Activated CD4-positive, CD25-positive, alpha-beta regulatory T cell treated with anti-CD3 and anti-CD28 coated beads, Interleukin-2, amount 50 U/mL, for 24 hours (primary cell): ENCODE measurements around the gene PDZD2.
"Not testable (repeated sequence)": the region's sequence is repeated elsewhere in the genome, so short reads cannot be mapped to it uniquely, and the experiment has no call there.

Source experiments
- ATAC-seq, 2 donors: fragments of 150-1000 bp; cut with Tn5 transposase; one replicate each; pipeline ENCODE4 v1.10.0; 2021; ENCODE audit warnings: mild to moderate bottlenecking in 1 of 2, moderate library complexity in 1 of 2

Gene PDZD2

DNA sequence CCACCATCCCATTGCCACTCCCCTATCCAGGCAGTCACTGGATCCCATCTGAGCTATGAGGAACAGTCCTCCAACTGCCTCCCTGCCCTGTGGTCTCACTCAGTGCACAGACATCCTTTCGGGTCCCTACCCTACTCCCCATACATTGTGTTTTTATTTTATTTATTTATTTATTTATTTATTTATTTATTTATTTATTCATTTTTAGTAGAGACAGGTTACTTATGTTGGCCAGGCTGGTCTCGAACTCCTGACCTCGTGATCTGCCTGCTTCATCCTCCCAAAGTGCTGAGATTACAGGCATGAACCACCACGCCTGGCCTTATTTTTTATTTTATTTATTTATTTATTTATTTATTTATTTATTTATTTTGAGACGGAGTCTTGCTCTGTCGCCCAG is 137.4 kb downstream of the PDZD2 start:
- not testable (repeated sequence) for ATAC-seq

DNA sequence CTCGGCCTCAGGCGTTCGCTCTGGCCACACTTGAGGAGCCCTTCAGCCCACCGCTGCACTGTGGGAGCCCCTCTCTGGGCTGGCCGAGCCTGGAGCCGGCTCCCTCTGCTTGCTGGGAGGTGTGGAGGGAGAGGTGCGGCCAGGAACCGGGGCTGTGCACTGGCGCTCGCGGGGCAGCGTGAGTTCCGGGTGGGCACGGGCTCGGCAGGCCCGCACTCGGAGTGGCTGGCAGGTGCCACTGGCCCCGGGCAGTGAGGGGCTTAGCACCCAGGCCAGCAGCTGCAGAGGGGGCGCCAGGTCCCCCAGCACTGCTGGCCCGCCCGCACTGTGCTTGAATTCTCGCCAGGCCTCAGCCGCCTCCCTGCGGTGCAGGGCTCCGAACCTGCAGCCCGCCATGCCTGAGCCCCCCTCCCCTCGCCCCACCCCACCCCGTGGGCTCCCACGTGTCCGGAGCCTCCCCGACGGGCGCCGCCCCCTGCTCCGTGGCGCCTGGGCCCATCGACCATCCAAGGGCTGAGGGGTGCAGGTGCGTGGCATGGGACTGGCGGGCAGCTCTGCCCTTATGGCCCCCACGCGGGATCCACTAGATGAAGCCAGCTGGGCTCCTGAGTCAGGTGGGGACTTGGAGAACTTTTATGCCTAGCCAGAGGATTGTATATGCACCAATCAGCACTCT is 138.2 kb downstream of the PDZD2 start:
- no peak for ATAC-seq

DNA sequence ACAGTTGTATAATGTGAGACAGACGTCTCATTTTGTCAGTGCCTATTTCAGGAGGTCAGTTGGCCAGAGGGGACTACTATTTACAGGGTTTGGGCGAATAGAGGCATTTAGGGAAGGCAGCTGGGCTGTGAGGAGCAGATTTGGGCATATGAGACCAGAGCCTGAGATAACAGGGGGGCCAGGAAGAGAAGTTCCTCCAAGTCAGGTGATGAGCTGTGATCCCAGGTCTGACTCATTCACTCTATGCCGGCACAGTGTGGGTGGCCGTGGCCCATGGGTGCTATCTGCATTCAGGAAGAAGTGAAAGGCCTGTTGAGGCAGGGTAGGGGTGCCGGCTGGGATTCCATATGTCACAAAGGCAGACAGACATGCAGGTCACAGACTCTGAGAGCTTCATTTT is 142.8 kb downstream of the PDZD2 start:
- no peak for ATAC-seq

DNA sequence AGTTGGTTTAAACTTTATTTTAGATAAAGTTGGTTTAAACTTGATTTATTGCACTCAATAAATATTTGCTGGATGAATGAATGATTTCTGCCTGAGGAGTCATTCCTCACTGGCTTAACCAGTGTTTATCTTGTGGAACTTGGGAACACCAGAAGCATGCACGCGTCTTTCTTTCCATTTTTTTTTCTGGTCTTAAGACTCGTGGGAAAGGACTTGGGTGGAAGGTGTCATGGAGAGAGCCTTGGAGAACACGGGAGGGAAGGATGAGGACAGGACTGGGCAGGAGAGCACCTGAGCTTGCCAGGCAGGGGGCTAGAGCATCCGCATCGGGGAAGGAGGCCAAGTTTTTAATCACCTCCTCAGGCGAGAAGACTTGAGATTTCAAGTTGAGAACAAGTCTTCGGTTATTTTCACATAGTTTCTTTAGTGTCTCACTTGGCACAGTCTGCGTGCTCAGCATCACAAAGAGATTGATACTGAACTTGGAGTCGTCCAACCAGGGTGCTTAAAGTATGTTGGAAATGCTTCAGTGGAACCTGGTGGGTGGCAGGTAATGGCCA is 144.2 kb downstream of the PDZD2 start:
- no peak for ATAC-seq

DNA sequence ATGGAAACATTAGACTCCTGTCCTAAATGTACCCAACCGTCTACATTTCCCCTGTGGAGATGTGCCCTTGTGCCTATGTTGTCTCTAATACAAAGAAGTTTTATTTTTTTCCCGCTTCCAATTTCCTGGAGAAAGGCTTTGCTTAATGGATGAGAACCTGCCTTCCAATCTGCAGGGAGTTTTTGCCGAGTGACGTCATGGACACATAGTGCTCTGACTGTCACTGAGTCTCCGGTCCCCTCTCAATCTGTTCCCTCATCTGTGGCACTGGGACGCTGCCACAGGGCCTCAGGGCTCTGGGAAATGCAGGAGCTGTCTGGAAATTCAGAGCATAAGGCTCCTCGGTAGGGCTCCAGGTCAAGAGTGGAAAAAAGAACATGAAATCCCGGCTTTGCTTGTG is 144.8 kb downstream of the PDZD2 start:
- no peak for ATAC-seq

DNA sequence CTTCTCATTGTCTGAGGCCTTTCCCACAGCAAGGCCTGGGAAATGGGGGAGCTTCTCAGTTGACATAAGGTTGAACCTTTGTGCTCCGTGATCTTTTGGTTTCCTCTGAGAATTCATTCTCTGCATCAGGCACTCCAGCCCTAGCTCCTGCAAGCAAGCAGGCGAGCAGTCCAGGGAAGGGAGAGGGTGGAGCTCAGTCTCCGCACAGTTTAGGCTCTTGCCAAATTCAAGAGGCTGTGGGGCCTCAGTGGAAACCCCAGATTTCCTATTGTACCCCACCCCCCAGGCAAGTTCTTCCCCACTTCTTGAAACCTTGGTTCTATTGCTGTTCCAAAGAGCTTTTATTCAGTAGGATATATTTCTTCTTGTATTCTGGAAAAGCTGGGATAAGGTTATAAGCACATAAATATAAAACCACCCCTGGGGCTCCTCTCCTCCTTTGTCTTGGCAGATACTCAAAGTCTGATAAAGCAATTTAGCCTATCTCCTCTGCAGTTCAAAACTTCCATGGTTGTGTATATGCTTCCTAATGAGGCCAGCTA is 147.2 kb downstream of the PDZD2 start:
- no peak for ATAC-seq

DNA sequence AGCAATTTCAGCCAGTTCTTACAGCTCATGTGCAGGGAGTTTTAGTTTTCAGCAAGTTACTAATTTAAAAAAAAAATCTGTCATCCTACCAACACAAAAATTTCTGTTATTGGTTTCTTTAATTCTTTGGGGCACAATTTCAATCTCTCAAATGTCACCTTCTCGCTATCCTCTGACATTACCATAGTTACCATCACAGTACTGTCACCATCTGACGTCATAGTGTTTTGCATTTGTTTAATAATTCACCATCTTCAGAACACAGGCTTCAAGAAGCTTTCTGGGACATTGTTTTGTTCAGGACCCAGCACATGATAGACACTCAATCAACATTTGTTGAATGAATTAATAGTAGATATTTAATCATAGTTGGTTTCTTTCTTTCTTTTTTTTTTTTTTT is 155.1 kb downstream of the PDZD2 start:
- no peak for ATAC-seq

DNA sequence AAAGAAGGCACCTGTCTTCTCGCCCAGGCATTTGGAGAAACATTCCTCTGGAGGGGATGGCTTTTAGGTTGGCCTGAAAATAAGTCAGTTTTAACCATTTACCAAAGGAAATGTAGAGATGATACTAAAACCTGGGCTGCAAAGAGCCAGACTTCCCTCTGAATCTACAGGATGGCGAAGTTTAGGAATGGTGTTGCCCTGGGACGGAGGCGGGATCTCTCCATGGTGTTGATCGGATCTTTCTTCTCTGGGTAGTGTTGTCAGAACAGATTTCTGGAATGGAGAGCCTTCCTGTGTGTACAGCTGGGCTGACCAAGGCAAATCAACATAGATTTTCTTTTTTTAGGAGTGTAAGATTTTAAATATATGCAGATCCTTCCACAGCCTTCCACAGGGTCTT is 159.2 kb downstream of the PDZD2 start:
- ATAC-seq: no peak

DNA sequence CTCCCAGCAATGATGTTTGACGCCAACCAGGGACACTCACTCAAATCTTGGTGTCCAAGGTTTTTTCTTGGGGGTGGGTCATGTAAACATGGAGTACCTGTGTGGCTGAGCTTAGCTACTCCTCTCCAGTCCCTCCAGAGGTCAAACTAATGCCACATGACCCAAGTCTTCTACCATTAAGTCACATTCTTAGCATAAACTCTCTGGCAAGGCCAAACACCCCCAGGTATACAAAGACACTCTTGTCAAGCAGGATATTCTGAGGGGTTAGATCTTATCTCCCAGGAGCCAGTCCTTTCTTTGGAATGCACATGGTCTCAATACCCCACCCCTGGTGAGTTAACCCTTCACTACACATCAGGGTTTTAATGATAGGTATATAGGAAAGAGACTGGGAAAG is 161.4 kb downstream of the PDZD2 start:
- no peak for ATAC-seq

DNA sequence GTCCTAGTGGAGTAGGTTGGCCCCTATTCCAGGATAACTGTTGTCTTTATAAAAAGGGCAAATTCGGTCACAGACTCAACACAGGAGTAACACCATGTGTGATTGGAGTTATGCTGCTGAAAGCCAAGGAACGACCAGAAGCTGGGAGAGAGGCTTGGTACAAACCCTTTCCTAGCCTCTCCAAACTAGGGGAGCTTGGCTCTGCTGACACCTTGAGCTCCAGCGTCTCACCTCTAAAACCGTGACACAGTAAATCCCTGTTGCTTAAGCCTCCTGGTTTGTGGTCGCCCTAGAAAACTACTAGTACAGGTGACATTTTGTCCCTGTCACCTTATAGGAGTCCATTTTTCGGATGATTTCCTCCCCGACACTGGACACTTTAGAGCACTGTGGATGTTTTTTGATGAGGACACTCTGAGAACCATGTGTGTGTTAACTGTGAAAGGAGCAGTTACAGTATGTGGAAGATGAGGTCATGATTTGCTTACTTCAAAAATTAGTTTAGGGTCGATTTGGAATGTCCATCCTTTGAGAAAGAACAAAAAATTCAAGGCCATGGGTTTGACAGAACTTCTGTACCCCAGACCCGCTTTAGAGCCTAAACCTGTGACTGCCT is 167.0 kb downstream of the PDZD2 start:
- no peak for ATAC-seq

DNA sequence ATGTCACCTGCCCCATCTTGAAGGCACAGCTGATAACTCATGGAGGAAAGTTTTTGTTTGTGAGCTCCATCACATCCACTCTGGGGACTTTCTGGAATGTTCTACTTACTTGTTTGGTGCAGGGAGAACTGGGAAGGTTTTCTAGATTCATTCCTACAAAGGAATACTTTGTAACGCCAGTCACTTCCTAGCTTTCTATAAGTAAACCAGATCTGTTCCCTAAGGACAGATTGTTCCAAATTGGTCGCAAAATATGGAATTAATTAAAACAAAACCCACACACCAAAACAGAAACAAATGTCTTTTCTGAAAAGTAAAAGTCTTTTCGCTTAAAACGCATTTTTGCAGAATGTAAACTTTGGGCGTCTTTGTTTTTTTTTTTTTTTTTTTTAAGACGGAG is 167.6 kb downstream of the PDZD2 start:
- ATAC-seq: no peak

DNA sequence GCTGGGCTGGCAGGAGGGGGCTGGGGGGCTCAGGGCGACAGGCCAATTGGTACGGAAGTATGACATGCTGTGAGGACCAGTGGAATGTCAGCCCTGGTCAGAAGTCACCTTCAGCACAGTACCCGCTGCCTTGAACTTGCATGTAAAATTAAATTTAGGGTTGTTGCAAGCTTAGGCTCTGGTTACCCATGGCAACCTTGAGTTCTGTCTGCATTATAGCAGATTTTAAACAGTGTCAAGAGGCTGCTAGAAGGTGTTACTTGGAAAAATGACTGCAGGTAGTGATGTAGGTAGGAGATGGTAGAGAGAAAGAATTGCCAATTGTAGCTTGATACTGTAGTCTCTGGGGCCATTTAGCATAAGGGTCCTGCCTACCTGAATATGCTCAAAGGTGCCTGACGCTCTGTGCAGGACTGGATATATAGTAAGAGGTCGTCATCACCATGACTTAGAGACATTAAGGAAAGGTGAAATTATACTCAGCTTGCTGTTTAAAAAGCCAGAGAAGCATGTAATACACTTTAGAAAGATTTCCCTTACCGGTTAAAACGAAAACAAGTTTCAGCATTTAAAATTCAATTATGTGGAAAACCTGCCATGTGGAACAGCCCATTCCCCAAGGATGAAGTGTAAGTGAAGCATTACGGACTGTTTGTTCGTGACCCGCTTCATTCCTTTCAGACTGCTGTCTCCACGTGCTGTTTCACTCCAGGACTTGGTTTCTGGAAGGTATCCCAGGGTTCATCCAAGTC is 169.0 kb downstream of the PDZD2 start:
- no peak for ATAC-seq

DNA sequence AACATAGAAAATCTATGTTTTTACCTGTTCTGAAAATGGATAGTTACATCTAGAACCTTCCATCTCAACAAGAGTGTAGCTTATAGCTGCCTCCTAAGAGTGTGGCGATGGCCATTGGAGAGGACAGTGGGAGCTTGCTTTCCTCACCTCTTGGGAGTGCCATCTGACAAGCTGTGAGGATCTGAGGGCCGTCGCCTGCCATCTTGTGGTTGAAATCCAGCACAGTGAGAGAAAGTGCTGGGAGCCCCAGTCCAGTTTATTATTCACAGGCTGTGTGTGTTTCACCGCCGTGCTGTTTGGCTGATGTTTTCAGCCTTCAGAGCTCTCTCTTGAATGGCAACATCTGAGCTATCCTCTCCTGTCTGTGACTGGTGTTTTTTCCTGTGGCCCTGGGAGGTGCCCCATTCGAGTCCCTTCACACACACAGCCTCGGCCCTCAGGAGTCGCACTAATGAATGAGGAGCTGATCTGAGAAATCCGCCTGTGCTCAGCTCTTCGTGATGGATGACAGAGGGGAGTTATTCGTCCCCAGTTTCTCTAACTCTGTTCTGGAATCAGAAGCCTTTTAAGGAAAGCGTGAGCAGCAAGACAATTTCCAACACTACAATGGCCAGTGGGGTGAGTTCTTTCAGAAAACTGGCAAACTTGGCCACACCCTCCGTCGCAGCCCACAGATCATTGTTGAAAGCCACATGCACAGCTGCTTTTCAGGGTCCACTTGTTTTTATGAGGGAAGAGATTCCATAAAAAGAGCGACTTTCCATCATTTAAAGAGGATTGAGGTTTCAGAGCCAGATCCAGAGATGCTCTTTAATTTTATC is 170.3 kb downstream of the PDZD2 start:
- no peak for ATAC-seq

DNA sequence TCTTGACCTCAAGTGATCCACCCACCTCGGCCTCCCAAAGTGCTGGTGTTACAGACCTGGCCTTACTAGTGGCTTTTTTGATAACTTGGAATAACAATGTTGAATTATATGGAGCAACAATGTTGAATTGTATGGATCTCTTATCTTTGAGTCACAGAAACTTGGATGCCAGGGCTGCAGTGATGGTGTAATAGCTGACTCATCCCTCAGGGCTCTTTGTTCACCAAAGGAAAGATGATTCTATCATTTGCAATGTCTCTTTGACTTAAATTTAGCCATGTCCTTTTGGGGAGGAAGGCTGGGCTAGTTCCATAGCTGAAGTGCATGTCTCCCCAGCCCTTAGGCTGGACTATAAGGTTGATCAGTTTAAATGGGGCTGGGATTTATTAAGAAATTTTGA is 172.3 kb downstream of the PDZD2 start:
- ATAC-seq: no peak

DNA sequence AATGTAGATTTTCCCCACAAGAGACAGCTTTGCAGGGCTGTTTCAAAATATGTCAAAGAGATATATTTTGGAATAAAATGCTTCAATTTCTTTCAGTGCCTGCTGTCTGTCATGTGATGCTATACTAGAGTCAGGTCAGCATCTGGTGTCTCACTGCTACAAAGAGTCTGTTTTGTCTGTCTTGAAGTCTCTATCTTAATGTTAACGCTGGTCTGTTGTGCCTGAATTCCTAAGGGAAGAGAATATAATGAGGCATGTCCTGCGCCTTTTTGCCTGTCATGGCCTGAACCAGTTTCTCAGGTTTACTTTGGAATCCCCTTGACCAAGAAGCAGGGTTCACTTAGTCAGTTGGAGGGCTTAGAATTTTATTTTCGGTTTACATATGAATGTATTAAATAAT is 176.4 kb downstream of the PDZD2 start:
- ATAC-seq: no peak

DNA sequence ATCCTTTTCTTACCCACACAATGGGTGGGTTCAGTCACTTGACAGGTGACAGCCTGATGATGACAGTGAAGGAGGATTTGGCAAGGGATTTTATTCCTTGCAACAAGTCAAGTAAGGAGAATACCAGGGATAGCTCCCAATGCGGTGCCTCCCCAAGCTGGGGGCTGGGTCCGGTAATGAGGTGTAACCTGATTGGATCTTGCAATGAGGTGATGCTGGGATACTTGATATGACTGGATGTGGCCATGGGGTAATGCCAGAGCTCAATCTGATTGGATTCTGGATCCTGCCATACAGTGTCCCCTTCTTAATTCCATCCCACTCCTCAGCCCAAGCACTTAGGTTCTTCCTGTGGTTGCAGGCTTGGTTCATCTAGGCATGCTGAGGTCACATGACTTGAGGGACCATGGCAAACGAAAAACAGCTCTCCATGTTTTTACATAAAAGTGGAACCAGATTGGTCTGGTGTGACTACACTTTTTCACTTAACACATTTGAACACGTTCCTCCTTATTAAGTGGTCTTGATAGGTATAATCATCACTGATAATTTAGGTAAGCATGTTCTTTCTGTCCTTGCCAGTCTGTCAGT is 181.1 kb downstream of the PDZD2 start:
- no peak for ATAC-seq

DNA sequence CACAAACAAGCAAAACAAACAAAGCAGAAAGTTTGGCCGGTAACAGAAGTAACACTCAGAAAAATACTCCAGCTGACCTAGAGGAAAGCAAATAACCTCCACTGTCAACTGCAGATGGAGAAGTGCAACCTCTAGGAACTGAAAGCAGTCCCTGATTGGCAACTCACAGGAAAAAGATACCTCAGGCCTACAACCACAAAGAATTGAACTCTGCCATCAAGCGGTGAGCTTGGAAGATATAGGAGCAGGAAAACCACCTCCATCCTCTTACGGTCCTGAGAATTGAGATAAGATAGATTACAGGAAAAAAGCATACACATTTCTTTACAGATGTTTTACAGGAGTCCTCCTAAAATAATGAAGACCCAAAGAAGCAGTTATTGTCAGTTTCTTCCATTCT is 184.5 kb downstream of the PDZD2 start:
- no peak for ATAC-seq

DNA sequence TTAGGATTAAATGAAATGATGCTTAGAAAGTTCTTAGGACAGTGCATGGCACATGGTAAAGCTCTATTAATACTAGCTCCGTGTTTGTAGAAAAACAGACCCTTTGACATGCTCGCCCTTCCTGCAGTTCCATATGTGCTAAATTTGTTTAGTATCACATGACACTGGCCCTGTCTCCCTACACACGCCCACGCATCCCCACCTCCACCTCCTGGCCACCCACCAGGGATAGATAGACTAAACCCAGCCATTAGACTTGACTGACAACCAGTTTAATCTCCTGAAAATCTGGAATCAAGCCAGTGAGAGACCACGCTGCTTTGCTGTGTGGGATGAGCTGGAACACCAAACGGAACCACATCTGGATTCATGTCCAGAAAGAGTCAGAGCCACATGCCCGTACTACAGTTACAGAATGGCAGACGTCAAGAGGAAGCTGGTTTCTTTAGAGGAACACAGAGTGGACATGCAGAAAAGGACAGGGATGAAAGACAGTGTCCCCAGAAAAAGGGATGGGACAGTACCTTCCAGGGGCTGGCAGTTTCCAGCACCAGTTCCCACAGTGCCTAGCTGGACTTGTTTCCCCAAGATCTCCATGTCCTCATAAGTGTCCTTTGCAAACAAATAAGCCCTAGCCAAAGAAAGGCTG is 186.1 kb downstream of the PDZD2 start:
- ATAC-seq: no peak

DNA sequence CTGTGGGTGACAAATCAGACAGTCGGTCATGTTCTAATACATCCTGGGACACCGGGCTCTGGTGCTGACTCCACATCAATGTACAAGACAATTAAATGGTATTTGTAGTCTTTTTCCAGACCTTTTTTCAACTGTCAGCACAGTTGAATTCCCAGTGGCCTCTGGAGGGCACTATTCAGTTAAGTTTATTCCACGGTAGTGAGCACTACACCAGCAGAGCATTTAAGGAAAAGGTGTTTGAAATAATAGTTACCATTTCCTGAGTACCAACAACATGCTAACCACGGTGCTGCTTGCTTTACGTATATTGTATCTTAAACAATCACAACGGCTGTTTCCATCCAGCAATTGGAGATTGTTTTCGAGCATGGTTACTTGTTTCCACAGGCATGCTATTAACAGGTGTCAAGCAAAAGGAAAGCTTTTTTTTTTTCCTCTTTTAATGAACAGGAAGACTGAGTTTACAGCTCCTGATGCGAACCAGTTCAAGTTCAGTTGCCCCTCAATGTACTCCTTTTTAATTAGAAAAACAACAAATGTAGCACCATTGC is 186.7 kb downstream of the PDZD2 start:
- no peak for ATAC-seq

DNA sequence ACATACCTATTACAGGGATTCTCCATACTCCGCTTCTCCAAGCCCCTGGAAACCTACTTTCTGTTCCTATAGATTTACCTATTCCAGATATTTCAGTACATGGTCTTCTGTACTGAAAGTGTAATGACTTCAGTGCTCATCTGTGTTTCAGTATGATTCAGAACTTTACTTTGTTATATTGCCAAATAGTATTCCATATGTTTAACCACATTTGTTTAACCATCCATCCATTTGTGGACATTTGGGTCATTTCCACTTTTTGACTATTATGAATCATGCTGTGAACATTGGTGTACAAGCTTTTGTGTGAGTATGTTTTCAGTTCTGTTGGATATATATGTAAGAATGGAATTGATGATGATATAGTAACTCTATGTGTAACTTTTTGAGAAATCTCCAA is 188.9 kb downstream of the PDZD2 start:
- no peak for ATAC-seq

DNA sequence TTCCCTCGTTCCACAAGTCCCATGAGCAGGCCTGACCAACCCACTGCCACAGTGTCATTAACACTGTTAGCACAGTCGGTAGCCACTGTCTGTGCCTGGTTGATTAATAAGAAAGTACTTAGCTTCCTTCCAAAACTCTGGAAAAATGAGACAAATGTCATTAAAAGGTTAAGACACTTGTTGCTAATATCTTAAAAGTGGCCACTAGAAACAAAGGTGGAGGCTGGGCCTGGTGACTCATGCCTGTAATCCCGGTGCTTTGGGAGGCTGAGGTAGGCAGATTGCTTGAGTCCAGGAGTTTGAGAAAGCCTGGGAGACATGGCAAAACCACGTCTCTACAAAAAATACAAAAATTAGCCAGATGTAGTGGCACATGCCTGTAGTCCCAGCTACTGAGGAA is 194.0 kb downstream of the PDZD2 start:
- no peak for ATAC-seq

DNA sequence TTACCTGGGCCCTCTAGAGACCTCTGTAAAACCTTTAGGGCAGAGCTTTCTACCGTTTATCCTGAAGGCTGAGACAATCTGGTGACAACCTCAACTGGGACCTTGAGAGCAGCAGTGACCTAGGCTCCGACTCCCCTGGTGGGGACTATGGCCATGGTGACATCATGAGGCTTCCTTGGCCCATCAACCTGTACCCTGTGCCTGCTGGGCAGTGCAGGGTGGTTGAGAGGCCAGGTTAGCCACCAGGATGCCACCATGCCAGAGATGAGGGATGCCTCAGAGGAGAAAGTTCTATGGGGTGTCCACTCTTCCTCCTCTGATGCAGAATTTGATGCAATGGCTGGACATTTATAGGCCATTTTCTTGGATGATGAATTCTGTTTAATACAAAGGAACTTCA is 194.8 kb downstream of the PDZD2 start:
- ATAC-seq: no peak
